OCI-LY7 (cell line): ENCODE results near the gene TYMP. TPM values are rescaled to one million over a fixed set of nuclear protein-coding genes. Genes with fewer than 3 reads are reported as not detected.
A peak's percentile ranks its signal among the peaks of the same experiment; 100 is the strongest.

Experiments
- BruUV-seq: library from RNA; stranded (reverse); fragments of 400-500 nt; replicated peaks from 2 replicates; lab custom pipeline; 2021; lab: Mats Ljungman, UMichigan
- CTCF ChIA-PET: fragments of 300-600 bp; sonication (Branson Sonifier 250); formaldehyde crosslinking; loops from one replicate; lab custom pipeline; 2022; ENCODE audit warnings: antibody characterized with exemption; ENCODE audit not compliant: unreplicated experiment; lab: Charles Lee
- POLR2A ChIA-PET: fragments of 300-600 bp; sonication (Branson Sonifier 250); formaldehyde crosslinking; loops from one replicate; lab custom pipeline; 2022; ENCODE audit warnings: antibody characterized with exemption; lab: Charles Lee
- DNase-seq: peaks from one replicate; pipeline ENCODE4 v3.0.0-alpha.2; 2015; ENCODE audit warnings: low spot score
- H2AFZ ChIP-seq: fragments of 200-600 bp; sonication (generic), shearing (Covaris generic); 2 replicates; pipeline ENCODE4 v1.6.1; 2014; ENCODE audit warnings: mild to moderate bottlenecking, antibody characterized with exemption, low read length, moderate library complexity
- H3K27ac ChIP-seq: fragments of 200-600 bp; sonication (generic); 2 replicates; pipeline ENCODE4 v1.5.1; 2014; ENCODE audit warnings: mixed run types, low read depth, mild to moderate bottlenecking, moderate library complexity, low read length, inconsistent platforms; ENCODE audit not compliant: poor library complexity, severe bottlenecking
- H3K36me3 ChIP-seq: fragments of 200-600 bp; sonication (generic); 2 replicates; pipeline ENCODE4 v1.6.1; 2014; ENCODE audit warnings: mild to moderate bottlenecking, antibody characterized with exemption, low read length, moderate library complexity, mixed read lengths; ENCODE audit not compliant: insufficient read depth
- H3K4me1 ChIP-seq: fragments of 200-600 bp; sonication (generic); 2 replicates; pipeline ENCODE4 v1.5.1; 2014; ENCODE audit warnings: mild to moderate bottlenecking, low read length; ENCODE audit not compliant: insufficient read depth, poor library complexity, severe bottlenecking
- H3K4me2 ChIP-seq: fragments of 200-600 bp; sonication (generic); 2 replicates; pipeline ENCODE4 v1.6.1; 2014; ENCODE audit warnings: mild to moderate bottlenecking, low read length
- H3K4me3 ChIP-seq: fragments of 200-600 bp; sonication (generic); 2 replicates; pipeline ENCODE4 v1.5.1; 2014; ENCODE audit warnings: mild to moderate bottlenecking, low read depth, low read length; ENCODE audit not compliant: poor library complexity, severe bottlenecking
- H3K79me2 ChIP-seq: fragments of 200-600 bp; sonication (generic); 2 replicates; pipeline ENCODE4 v1.6.1; 2016; ENCODE audit warnings: low read depth, mild to moderate bottlenecking, low read length, moderate library complexity, mixed read lengths; ENCODE audit not compliant: insufficient read depth
- H3K9me2 ChIP-seq: fragments of 200-600 bp; sonication (generic); 2 replicates; pipeline ENCODE4 v1.6.1; 2016; ENCODE audit warnings: mild to moderate bottlenecking, low read length, mixed read lengths; ENCODE audit not compliant: insufficient read depth
- H3K9me3 ChIP-seq: fragments of 200-600 bp; sonication (generic); 2 replicates; pipeline ENCODE4 v1.6.1; 2014; ENCODE audit warnings: mild to moderate bottlenecking, mixed run types, low read length, mixed read lengths
- H4K20me1 ChIP-seq: fragments of 200-600 bp; sonication (generic); 2 replicates; pipeline ENCODE4 v1.6.1; 2014; ENCODE audit warnings: mild to moderate bottlenecking, antibody characterized with exemption, low read length, moderate library complexity, mixed read lengths; ENCODE audit not compliant: insufficient read depth
- CTCF ChIP-seq: fragments of 200-600 bp; sonication (generic); conservative IDR thresholded peaks from 2 replicates; pipeline ENCODE4 v1.5.1; 2014; ENCODE audit warnings: mild to moderate bottlenecking, antibody characterized with exemption, low read length, moderate library complexity, mixed read lengths
- EZH2phosphoT487 ChIP-seq: fragments of 200-600 bp; sonication (generic); IDR thresholded peaks from 2 replicates; pipeline ENCODE4 v1.6.1; 2018; ENCODE audit warnings: low read depth, borderline replicate concordance, mild to moderate bottlenecking, mixed run types, antibody characterized with exemption, low read length, moderate library complexity, mixed read lengths
- intact Hi-C: fragments of 100-400 bp; cut with micrococcal nuclease; formaldehyde crosslinking; loops from one replicate; pipeline ENCODE4 v1.10.0; 2022; ENCODE audit not compliant: unreplicated experiment
- total RNA-seq, 2 experiments: library from RNA; depleted of rRNA in 1 of 2; stranded (reverse); fragments of >200 nt in 1 of 2; shearing (Covaris generic) in 1 of 2; gene quantifications; 2 replicates each; pipeline ENCODE4 v1.2.3, GENCODE V29; 2014 to 2022

Gene TYMP
- total RNA-seq, 2 experiments from 2014 or later = 3.9 to 4.0 TPM

- Histone ChIP-seq H2AFZ (no peak overlapping the region), H3K4me1 (peaks cover 10% of the 10 kb centered on the region), H3K4me3 (no peak overlapping the region), H3K9me3 (no peaks in the 10 kb centered on the region), H3K36me3 (peaks cover 90% of the 10 kb centered on the region), H3K4me2 (no peak overlapping the region), H3K9me2 (no peaks in the 10 kb centered on the region), H3K79me2 (peaks cover 12% of the 10 kb centered on the region), H4K20me1 (0 out of 2 replicates have a peak, but pooled peaks cover 7% of the 10 kb centered on the region), H3K27ac (no peak overlapping the region)
- no peak for DNase-seq
- ChIA-PET POLR2A (no interaction called here), CTCF (no interaction called here)
- intact Hi-C loops = no loop called here
- TF ChIP-seq EZH2phosphoT487 (no peak), CTCF (no peak)
- no TSS peak for BruUV-seq
Observed at GRCh38 chr22:50576806-50577696, 47.2 kb upstream of the TYMP start.

GRCh38 chr22:50576070-50576469 lies 46.3 kb upstream of the TYMP start:
- Histone ChIP-seq H3K4me1 (peaks cover 9% of the 10 kb centered on the region), H3K79me2 (peaks cover 2% of the 10 kb centered on the region; the same call in 1 of the 2 replicates), H3K36me3 (peaks cover 92% of the 10 kb centered on the region), H2AFZ (no peak overlapping the region), H3K4me3 (no peak overlapping the region), H3K9me3 (no peaks in the 10 kb centered on the region), H4K20me1 (no peaks in the 10 kb centered on the region), H3K4me2 (no peak overlapping the region), H3K9me2 (no peaks in the 10 kb centered on the region), H3K27ac (no peak overlapping the region)
- intact Hi-C loops = no loop called here
- no peak for DNase-seq
- TF ChIP-seq EZH2phosphoT487 (no peak), CTCF (0 out of 2 replicates have a peak, but pooled peaks have one; percentile 29)
- BruUV-seq = no TSS peak
- CTCF ChIA-PET = interaction anchor here (1.0 kb wide), 1 partner anchor 13 kb away, joined by 3 read pairs; the partner anchor contains the start of gene SYCE3
- POLR2A ChIA-PET = no interaction called here
